Measurements from ENCODE around the gene ABTB2. TPM values are rescaled to one million over a fixed set of nuclear protein-coding genes. Genes with fewer than 3 reads are reported as not detected.

The ABTB2 gene
- total and polyA plus RNA-seq, 9 of the 15 experiments (the other 6 are each of a cell fraction or from before 2014, with no cell fraction given) = 0.03 to 0.18 (median 0.12) TPM; not detected in 2

- Histone ChIP-seq H3K9ac (ENCODE audit: insufficient read depth in 1 of 2, low read depth in 2 of 2, low read length in 2 of 2) (no peak overlapping the region), H3K27ac (ENCODE audit: extremely low read depth, low read depth, low read length) (no peak overlapping the region), H3K9me3 (replicated peaks; ENCODE audit: control insufficient read depth, insufficient read depth, low read depth, low read length) (no peaks in the 10 kb centered on the region), H3K36me3 (ENCODE audit: control insufficient read depth, insufficient read depth, low read length) (peaks cover 98% of the 10 kb centered on the region), H3K4me1 (replicated peaks in 1 of 2; ENCODE audit: control insufficient read depth in 2 of 2, insufficient read depth in 2 of 2, low read length in 2 of 2) (peaks cover 0 to 4% of the 10 kb centered on the region in 2 experiments; a peak in 1 of 5 replicates), H3K4me2 (ENCODE audit: insufficient read depth, low read length) (no peak overlapping the region), H3K9me1 (ENCODE audit: control insufficient read depth, insufficient read depth, low read length) (no peaks in the 10 kb centered on the region), H3K79me2 (ENCODE audit: control insufficient read depth, insufficient read depth, low read length) (no peaks in the 10 kb centered on the region), H3K4me3 (no peak overlapping the region), H3K27me3 (ENCODE audit: control insufficient read depth in 2 of 2, insufficient read depth in 2 of 2, low read length in 2 of 2) (no peaks in the 10 kb centered on the region), H4K20me1 (replicated peaks; ENCODE audit: control insufficient read depth, insufficient read depth, low read length) (no peaks in the 10 kb centered on the region; the same call in 1 of the 2 replicates), H2AFZ (ENCODE audit: low read depth, low read length) (no peak overlapping the region)
- no peak for TF ChIP-seq MBD2 (IDR thresholded peaks at IDR 0.05; ENCODE audit: borderline replicate concordance, low read depth)
- TF ChIP-seq HDAC2 (IDR thresholded peaks at IDR 0.05) = no peak
- TF ChIP-seq SMARCE1 (IDR thresholded peaks at IDR 0.05) = no peak
- TF ChIP-seq TRIM28 (IDR thresholded peaks at IDR 0.05) = no peak
- no peak for TF ChIP-seq MAFF (IDR thresholded peaks at IDR 0.05; ENCODE audit: low read length)
- no peak for TF ChIP-seq PREB (CRISPR knock-in tag; IDR thresholded peaks at IDR 0.05)
- no peak for TF ChIP-seq ATF7 (IDR thresholded peaks at IDR 0.05)
- TF ChIP-seq MTA3 (IDR thresholded peaks at IDR 0.05; ENCODE audit: borderline replicate concordance) = no peak
- no peak for TF ChIP-seq BRCA1 (IDR thresholded peaks at IDR 0.05)
- TF ChIP-seq BRCA1 (CRISPR knock-in tag; IDR thresholded peaks at IDR 0.05) = no peak
- no peak for TF ChIP-seq ARID4B (CRISPR knock-in tag; IDR thresholded peaks at IDR 0.05)
- no TSS peak for BruUV-seq (replicated peaks)
- DNase-seq (ENCODE audit: extremely low read depth in 1 of 4, low spot score in 3 of 4) = no peak
- intact Hi-C loops (cut with micrococcal nuclease) = no loop called here
- no peak for ATAC-seq
- WGBS (ENCODE audit: insufficient coverage, low coverage, missing lambda C conversion rate) = 83% methylated on average over 4 of the region's 5 CpGs
- in situ Hi-C loops (cut with MboI) = no loop called here
- FAIRE-seq = no peak
- ChIA-PET CTCF (ENCODE audit: low intra/inter-chr PET ratio) (no interaction called here), POLR2A (no interaction called here)
These were observed 210.9 kb downstream of the ABTB2 start for GRCh38 chr11:34146866-34147265.

Data from K562 (cell line).